ENCODE results near the gene MUC21. TPM values are rescaled to one million over a fixed set of nuclear protein-coding genes. Genes with fewer than 3 reads are reported as not detected.
"Not testable (repeated sequence)": the region's sequence is repeated elsewhere in the genome, so short reads cannot be mapped to it uniquely, and the experiment has no call there.

Gene MUC21
- total RNA-seq, 2 experiments from 2014 or later, result not detected

GRCh38 chr6:31008165-31008564, 24.6 kb downstream of the MUC21 start:
- peaks cover 14% of the 10 kb centered on the region for H3K4me1 Mint-ChIP-seq (ENCODE audit: low read depth)
- intact Hi-C loops (cut with micrococcal nuclease), result no loop called here
- no peaks in the 10 kb centered on the region for H3K9me3 Mint-ChIP-seq
- peaks cover 26% of the 10 kb centered on the region for H3K27me3 Mint-ChIP-seq
- CTCF ChIA-PET, result interaction anchor here (1.0 kb wide), 1 partner anchor 9 kb away, joined by 3 read pairs; no protein-coding TSS in a partner anchor
- no peak overlapping the region for H3K27ac Mint-ChIP-seq
- no peak overlapping the region for H3K4me3 Mint-ChIP-seq
- ATAC-seq (no peak), DNase-seq (no peak)
- POLR2A ChIA-PET, result interaction anchor here (0.6 kb wide), 1 partner anchor 529 kb away, joined by 3 read pairs; no protein-coding TSS in a partner anchor
- no peak for TF ChIP-seq CTCF (IDR thresholded peaks at IDR 0.05)
- H3K36me3 Mint-ChIP-seq (ENCODE audit: low read depth), result no peaks in the 10 kb centered on the region

- Mint-ChIP-seq H3K27ac (no peak overlapping the region), H3K36me3 (ENCODE audit: low read depth) (no peaks in the 10 kb centered on the region), H3K4me1 (ENCODE audit: low read depth) (peaks cover 8% of the 10 kb centered on the region), H3K4me3 (no peak overlapping the region), H3K27me3 (peaks cover 29% of the 10 kb centered on the region), H3K9me3 (peaks cover 2% of the 10 kb centered on the region)
- ATAC-seq, result no peak
- intact Hi-C loops (cut with micrococcal nuclease), result no loop called here
- CTCF ChIA-PET, result no interaction called here
- no peak for TF ChIP-seq CTCF (IDR thresholded peaks at IDR 0.05)
- POLR2A ChIA-PET, result no interaction called here
- no peak for DNase-seq
Measured at GRCh38 chr6:31009731-31010130, 26.2 kb downstream of the MUC21 start.

- DNase-seq, result peak; percentile 49
- CTCF ChIA-PET, result interaction anchor here (1.2 kb wide), 1 partner anchor 9 kb away, joined by 3 read pairs; no protein-coding TSS in a partner anchor
- ATAC-seq, result peak; percentile 68
- Mint-ChIP-seq H3K36me3 (ENCODE audit: low read depth) (no peaks in the 10 kb centered on the region), H3K27me3 (peaks cover 27% of the 10 kb centered on the region), H3K9me3 (peaks cover 5% of the 10 kb centered on the region), H3K4me3 (no peak within 1 kb of the TSS), H3K4me1 (ENCODE audit: low read depth) (peaks cover 6% of the 10 kb centered on the region), H3K27ac (no peak within 1 kb of the TSS)
- intact Hi-C loops (cut with micrococcal nuclease), result no loop called here
- POLR2A ChIA-PET, result no interaction called here
- TF ChIP-seq CTCF (IDR thresholded peaks at IDR 0.05), result no peak
Measured at GRCh38 chr6:31010393-31011060, 27.0 kb downstream of the MUC21 start, which contains the start of gene MUC22. Gene MUC22, plus strand, starts transcription at chr6:31010474. Its CDS starts 233 bp downstream, at chr6:31010707.

- no peak for TF ChIP-seq CTCF (IDR thresholded peaks at IDR 0.05)
- no peak for ATAC-seq
- Mint-ChIP-seq H3K27me3 (peaks cover 27% of the 10 kb centered on the region), H3K27ac (no peak overlapping the region), H3K36me3 (ENCODE audit: low read depth) (no peaks in the 10 kb centered on the region), H3K9me3 (peaks cover 5% of the 10 kb centered on the region), H3K4me3 (no peak overlapping the region), H3K4me1 (ENCODE audit: low read depth) (peaks cover 6% of the 10 kb centered on the region)
- ChIA-PET POLR2A (no interaction called here), CTCF (interaction anchor here (1.2 kb wide), 1 partner anchor 10 kb away, joined by 3 read pairs; no protein-coding TSS in a partner anchor)
- no peak for DNase-seq
- intact Hi-C loops (cut with micrococcal nuclease), result no loop called here
Measured at GRCh38 chr6:31011153-31011552, 27.6 kb downstream of the MUC21 start.

- no peak overlapping the region for H3K4me3 Mint-ChIP-seq
- DNase-seq (no peak), ATAC-seq (no peak)
- TF ChIP-seq CTCF (IDR thresholded peaks at IDR 0.05), result no peak
- intact Hi-C loops (cut with micrococcal nuclease), result no loop called here
- no peak overlapping the region for H3K27ac Mint-ChIP-seq
- H3K27me3 Mint-ChIP-seq, result peaks cover 12% of the 10 kb centered on the region
- ChIA-PET CTCF (interaction anchor here (1.1 kb wide), 1 partner anchor 19 kb away, joined by 4 read pairs; no protein-coding TSS in a partner anchor), POLR2A (no interaction called here)
- H3K4me1 Mint-ChIP-seq (ENCODE audit: low read depth), result no peaks in the 10 kb centered on the region
- no peaks in the 10 kb centered on the region for H3K36me3 Mint-ChIP-seq (ENCODE audit: low read depth)
- H3K9me3 Mint-ChIP-seq, result peaks cover 5% of the 10 kb centered on the region
Measured at GRCh38 chr6:31016659-31017299, 33.3 kb downstream of the MUC21 start.

GRCh38 chr6:31017436-31017835, 33.9 kb downstream of the MUC21 start:
- POLR2A ChIA-PET; CTCF ChIA-PET; ATAC-seq; H3K4me1 Mint-ChIP-seq (ENCODE audit: low read depth); DNase-seq; H3K36me3 Mint-ChIP-seq (ENCODE audit: low read depth); H3K27me3 Mint-ChIP-seq; H3K27ac Mint-ChIP-seq; H3K4me3 Mint-ChIP-seq; H3K9me3 Mint-ChIP-seq; intact Hi-C loops (cut with micrococcal nuclease): not testable (repeated sequence)
